SH-SY5Y (cell line): ENCODE results near the gene KCNA4.

Source experiments
- GATA2 ChIP-seq: IDR thresholded peaks from 2 replicates; pipeline ENCODE4 v1.6.1; 2011; ENCODE audit warnings: mild to moderate bottlenecking, low read depth, low read length
- GATA3 ChIP-seq: IDR thresholded peaks from 2 replicates; pipeline ENCODE4 v1.6.1; 2011; ENCODE audit warnings: low read depth, mild to moderate bottlenecking, low read length, moderate library complexity

DNA sequence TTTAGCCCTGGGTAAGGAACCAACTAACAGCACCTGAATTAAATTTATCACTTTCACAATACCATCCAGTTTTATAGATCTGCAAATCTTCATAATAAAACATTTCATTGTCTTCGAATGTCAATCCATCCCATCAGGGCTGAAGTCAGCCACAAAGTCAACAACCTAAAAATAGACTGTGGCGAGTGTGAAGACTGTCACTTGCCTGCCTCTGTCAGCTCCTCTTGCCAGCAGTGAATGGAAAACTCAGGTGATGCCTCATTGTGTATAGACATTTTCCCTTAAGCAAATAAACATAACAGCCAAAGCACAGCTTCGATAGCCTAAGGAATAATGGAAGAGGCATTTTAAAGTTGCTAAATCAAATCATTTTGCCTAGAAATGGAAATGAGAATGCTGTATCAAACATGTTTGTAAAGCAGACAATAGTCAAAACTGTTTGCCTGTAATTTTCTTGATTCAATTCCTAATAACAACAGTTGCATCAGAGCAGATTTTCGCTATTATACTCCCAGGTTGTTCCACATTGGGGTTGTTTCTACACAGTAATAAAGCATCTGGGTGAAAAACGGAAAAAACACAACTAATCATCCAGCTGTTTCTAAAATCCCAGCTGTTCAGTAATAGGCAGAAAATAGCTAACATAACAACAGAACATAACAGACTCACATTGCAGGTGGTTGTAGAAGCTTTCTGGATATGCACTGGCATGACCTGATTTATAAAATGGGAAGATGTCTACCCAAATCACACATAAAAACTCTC, 15.7 kb downstream of the KCNA4 start:
- TF ChIP-seq GATA2 (no peak), GATA3 (no peak)
